Stimulated activated CD8-positive, alpha-beta memory T cell treated with anti-CD3 and anti-CD28 coated beads, Interleukin-4, amount 100 ng/mL, for 24 hours (primary cell): ENCODE measurements around the gene TPCN1.

ENCODE experiments used
- DNase-seq: peaks from one replicate; pipeline ENCODE4 v3.0.0-alpha.2; 2020; ENCODE audit warnings: low read depth

Gene TPCN1

GRCh38 chr12:113340061-113340460 lies 118.8 kb downstream of the TPCN1 start:
- no peak for DNase-seq

GRCh38 chr12:113341535-113341934 lies 120.3 kb downstream of the TPCN1 start:
- DNase-seq: no peak

GRCh38 chr12:113345318-113345717 lies 124.1 kb downstream of the TPCN1 start:
- DNase-seq: no peak

GRCh38 chr12:113346353-113346752 lies 125.1 kb downstream of the TPCN1 start:
- no peak for DNase-seq

- no peak for DNase-seq
Observed at GRCh38 chr12:113347107-113347506, 125.8 kb downstream of the TPCN1 start.

GRCh38 chr12:113347892-113348291 lies 126.6 kb downstream of the TPCN1 start:
- no peak for DNase-seq
